ENCODE data around the gene JTB. TPM values are rescaled to one million over a fixed set of nuclear protein-coding genes. Genes with fewer than 3 reads are reported as not detected.

JTB gene
- total and polyA plus RNA-seq, 2 donors (not counting 1 experiment from before 2014, with no cell fraction given): 106 to 159 TPM

DNA sequence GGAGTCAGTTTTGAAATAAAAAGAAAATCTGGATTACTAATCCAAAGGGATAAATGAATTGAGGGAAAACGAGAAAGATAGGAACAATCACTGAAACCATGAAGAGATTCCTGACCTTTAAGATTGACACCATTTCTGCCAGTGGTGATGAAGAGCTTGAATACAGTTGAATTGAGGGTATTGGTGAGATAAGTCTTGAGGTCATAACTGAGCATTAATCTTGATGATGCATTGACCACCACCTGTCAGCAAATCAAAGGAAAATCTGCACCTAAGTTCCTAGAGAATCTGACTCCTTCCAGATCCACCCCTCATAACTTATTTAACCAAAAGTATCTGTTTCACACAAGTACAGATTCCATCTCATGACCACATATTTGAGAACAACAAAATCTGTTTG, 34.7 kb upstream of the JTB start:
- intact Hi-C loops (cut with micrococcal nuclease): no loop called here
- no peaks in the 10 kb centered on the region for H4K20me1 ChIP-seq (ENCODE audit: control insufficient read depth, insufficient read depth, low read length, poor library complexity, severe bottlenecking)
- TF ChIP-seq, protein P1, sequence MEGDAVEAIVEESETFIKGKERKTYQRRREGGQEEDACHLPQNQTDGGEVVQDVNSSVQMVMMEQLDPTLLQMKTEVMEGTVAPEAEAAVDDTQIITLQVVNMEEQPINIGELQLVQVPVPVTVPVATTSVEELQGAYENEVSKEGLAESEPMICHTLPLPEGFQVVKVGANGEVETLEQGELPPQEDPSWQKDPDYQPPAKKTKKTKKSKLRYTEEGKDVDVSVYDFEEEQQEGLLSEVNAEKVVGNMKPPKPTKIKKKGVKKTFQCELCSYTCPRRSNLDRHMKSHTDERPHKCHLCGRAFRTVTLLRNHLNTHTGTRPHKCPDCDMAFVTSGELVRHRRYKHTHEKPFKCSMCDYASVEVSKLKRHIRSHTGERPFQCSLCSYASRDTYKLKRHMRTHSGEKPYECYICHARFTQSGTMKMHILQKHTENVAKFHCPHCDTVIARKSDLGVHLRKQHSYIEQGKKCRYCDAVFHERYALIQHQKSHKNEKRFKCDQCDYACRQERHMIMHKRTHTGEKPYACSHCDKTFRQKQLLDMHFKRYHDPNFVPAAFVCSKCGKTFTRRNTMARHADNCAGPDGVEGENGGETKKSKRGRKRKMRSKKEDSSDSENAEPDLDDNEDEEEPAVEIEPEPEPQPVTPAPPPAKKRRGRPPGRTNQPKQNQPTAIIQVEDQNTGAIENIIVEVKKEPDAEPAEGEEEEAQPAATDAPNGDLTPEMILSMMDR (IDR thresholded peaks at IDR 0.05): no peak
- no peak for TF ChIP-seq EZH2 (IDR thresholded peaks at IDR 0.05; ENCODE audit: borderline replicate concordance, insufficient read depth, low read depth, low read length, poor library complexity, severe bottlenecking)
- no peak overlapping the region for H3K4me3 Mint-ChIP-seq
- ChIA-PET CTCF (no interaction called here), POLR2A (interaction anchor here (0.7 kb wide), 1 partner anchor 221 kb away, joined by 5 read pairs; no protein-coding TSS in a partner anchor)
- H3K27ac ChIP-seq (ENCODE audit: low read length in 2 of 2): no peak overlapping the region
- H2AFZ ChIP-seq (ENCODE audit: insufficient read depth, low read depth, low read length, poor library complexity, severe bottlenecking): no peak overlapping the region
- no peaks in the 10 kb centered on the region for H3K27me3 ChIP-seq (replicated peaks in 1 of 4; ENCODE audit: control extremely low read depth in 1 of 4, control insufficient read depth in 3 of 4, insufficient read depth in 4 of 4, low read length in 3 of 4)
- DNase-seq (no peak), ATAC-seq (ENCODE audit: low read depth) (no peak)
- no peaks in the 10 kb centered on the region for H3K27me3 Mint-ChIP-seq
- no peaks in the 10 kb centered on the region for H3K79me2 ChIP-seq (ENCODE audit: control insufficient read depth, insufficient read depth, low read length)
- no peak overlapping the region for H3K27ac Mint-ChIP-seq
- H3K9me3 ChIP-seq (ENCODE audit: control extremely low read depth in 1 of 3, control insufficient read depth in 2 of 3, insufficient read depth in 1 of 3, low read length in 2 of 3): no peaks in the 10 kb centered on the region
- no peak overlapping the region for H3K4me3 ChIP-seq (ENCODE audit: control extremely low read depth in 1 of 5, extremely low read depth in 1 of 5, insufficient read depth in 1 of 5, low read depth in 2 of 5, low read length in 4 of 5)
- WGBS (ENCODE audit: insufficient coverage): 100% methylated on average over 1 of the region's 1 CpG
- no peaks in the 10 kb centered on the region for H3K4me1 Mint-ChIP-seq
- H3K4me1 ChIP-seq (ENCODE audit: control insufficient read depth in 2 of 2, insufficient read depth in 2 of 2, low read length in 2 of 2): no peaks in the 10 kb centered on the region
- no peaks in the 10 kb centered on the region for H3K36me3 ChIP-seq (replicated peaks in 1 of 2; ENCODE audit: control extremely low read depth in 1 of 2, control insufficient read depth in 1 of 2, extremely low read depth in 1 of 2, insufficient read depth in 2 of 2, low read length in 1 of 2)
- no peaks in the 10 kb centered on the region for H3K9me3 Mint-ChIP-seq (ENCODE audit: insufficient read depth)
- no peak overlapping the region for H3K9ac ChIP-seq (ENCODE audit: low read length)
- no peak overlapping the region for H3K4me2 ChIP-seq (replicated peaks; ENCODE audit: low read depth, low read length, poor library complexity, severe bottlenecking)

DNA sequence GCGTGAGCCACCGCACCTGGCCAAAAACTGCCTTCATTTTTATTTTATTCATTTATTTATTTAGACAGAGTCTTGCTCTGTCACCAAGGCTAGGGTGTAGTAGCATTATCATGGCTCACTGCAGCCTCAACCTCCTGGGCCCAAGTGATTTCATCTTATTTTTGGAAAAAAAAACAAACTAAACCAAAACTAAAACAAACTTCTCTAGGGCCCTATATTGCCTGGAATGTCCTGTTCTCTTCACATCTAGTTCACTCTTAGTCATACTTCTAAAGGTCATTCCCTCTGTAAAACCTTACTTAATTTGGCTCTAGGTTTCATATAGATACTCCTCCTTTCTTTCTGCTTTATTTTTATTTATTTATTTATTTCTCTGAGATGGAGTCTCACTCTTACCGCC, 28.7 kb upstream of the JTB start:
- WGBS (ENCODE audit: insufficient coverage): no CpG with 5 or more reads among the region's 3 CpGs
- no peak for ATAC-seq (ENCODE audit: low read depth)
- no peaks in the 10 kb centered on the region for H4K20me1 ChIP-seq (ENCODE audit: control insufficient read depth, insufficient read depth, low read length, poor library complexity, severe bottlenecking)
- no peak for TF ChIP-seq EZH2 (IDR thresholded peaks at IDR 0.05; ENCODE audit: borderline replicate concordance, insufficient read depth, low read depth, low read length, poor library complexity, severe bottlenecking)
- TF ChIP-seq, protein P1 (IDR thresholded peaks at IDR 0.05): no peak
- intact Hi-C loops (cut with micrococcal nuclease): no loop called here
- no peak overlapping the region for H3K27ac ChIP-seq (ENCODE audit: low read length in 2 of 2)
- H3K9me3 ChIP-seq (ENCODE audit: control extremely low read depth in 1 of 3, control insufficient read depth in 2 of 3, insufficient read depth in 1 of 3, low read length in 2 of 3): no peaks in the 10 kb centered on the region
- H3K4me2 ChIP-seq (replicated peaks; ENCODE audit: low read depth, low read length, poor library complexity, severe bottlenecking): no peak overlapping the region
- H3K4me3 ChIP-seq (ENCODE audit: control extremely low read depth in 1 of 5, extremely low read depth in 1 of 5, insufficient read depth in 1 of 5, low read depth in 2 of 5, low read length in 4 of 5): no peak overlapping the region
- no peak overlapping the region for H3K9ac ChIP-seq (ENCODE audit: low read length)
- H3K27me3 Mint-ChIP-seq: no peaks in the 10 kb centered on the region
- POLR2A ChIA-PET: no interaction called here
- H3K79me2 ChIP-seq (ENCODE audit: control insufficient read depth, insufficient read depth, low read length): no peaks in the 10 kb centered on the region
- no peak overlapping the region for H3K4me3 Mint-ChIP-seq
- DNase-seq: no peak
- H2AFZ ChIP-seq (ENCODE audit: insufficient read depth, low read depth, low read length, poor library complexity, severe bottlenecking): no peak overlapping the region
- no peaks in the 10 kb centered on the region for H3K9me3 Mint-ChIP-seq (ENCODE audit: insufficient read depth)
- no peaks in the 10 kb centered on the region for H3K4me1 ChIP-seq (ENCODE audit: control insufficient read depth in 2 of 2, insufficient read depth in 2 of 2, low read length in 2 of 2)
- H3K36me3 ChIP-seq (replicated peaks in 1 of 2; ENCODE audit: control extremely low read depth in 1 of 2, control insufficient read depth in 1 of 2, extremely low read depth in 1 of 2, insufficient read depth in 2 of 2, low read length in 1 of 2): no peaks in the 10 kb centered on the region
- CTCF ChIA-PET: no interaction called here
- H3K27ac Mint-ChIP-seq: no peak overlapping the region
- no peaks in the 10 kb centered on the region for H3K4me1 Mint-ChIP-seq
- H3K27me3 ChIP-seq (replicated peaks in 1 of 4; ENCODE audit: control extremely low read depth in 1 of 4, control insufficient read depth in 3 of 4, insufficient read depth in 4 of 4, low read length in 3 of 4): no peaks in the 10 kb centered on the region
